PFSK-1 (cell line): ENCODE measurements around the gene EYA2.

Experiments
- POLR2AphosphoS5 ChIP-seq: IDR thresholded peaks from 2 replicates; pipeline ENCODE4 v1.6.1; 2012; ENCODE audit warnings: low read depth, mild to moderate bottlenecking, control low read depth, low read length, moderate library complexity
- SIN3A ChIP-seq: IDR thresholded peaks from 2 replicates; pipeline ENCODE4 v1.6.1; 2012; ENCODE audit warnings: mild to moderate bottlenecking, low read length, moderate library complexity, borderline replicate concordance; ENCODE audit not compliant: insufficient read depth
- TAF1 ChIP-seq: IDR thresholded peaks from 2 replicates; pipeline ENCODE4 v1.6.1; 2012; ENCODE audit warnings: low read length, control low read depth, borderline replicate concordance; ENCODE audit not compliant: insufficient read depth
- TF ChIP-seq, protein P1 (sequence below), 2 experiments: IDR thresholded peaks; 2 replicates each; pipeline versions ENCODE4 v1.6.1 to v1.8.0; 2011 to 2012; ENCODE audit warnings: low read depth in 2 of 2, low read length in 2 of 2, control low read depth in 1 of 2, inconsistent platforms in 1 of 2, mild to moderate bottlenecking in 1 of 2, moderate library complexity in 1 of 2; ENCODE audit not compliant: insufficient read depth in 1 of 2

DNA sequence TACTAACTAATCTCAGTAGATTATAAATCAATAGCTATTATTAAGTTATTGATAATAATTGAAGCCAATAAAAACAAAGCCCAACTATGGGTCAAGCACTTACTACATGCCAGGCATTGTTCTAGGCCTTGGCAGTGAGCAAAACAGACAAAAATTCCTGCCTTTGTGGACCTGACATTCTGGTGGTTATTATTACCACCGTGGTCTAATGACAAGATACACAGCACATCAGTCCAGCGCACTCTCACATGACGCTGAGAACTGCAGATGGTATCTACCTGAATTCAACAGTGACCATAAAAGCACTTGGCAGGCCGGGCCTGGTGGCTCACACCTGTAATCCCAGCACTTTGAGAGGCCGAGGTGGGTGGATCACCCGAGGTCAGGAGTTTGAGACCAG, 340.5 kb downstream of the EYA2 start:
- TF ChIP-seq TAF1 (no peak), SIN3A (no peak), POLR2AphosphoS5 (no peak)
- TF ChIP-seq, protein P1, sequence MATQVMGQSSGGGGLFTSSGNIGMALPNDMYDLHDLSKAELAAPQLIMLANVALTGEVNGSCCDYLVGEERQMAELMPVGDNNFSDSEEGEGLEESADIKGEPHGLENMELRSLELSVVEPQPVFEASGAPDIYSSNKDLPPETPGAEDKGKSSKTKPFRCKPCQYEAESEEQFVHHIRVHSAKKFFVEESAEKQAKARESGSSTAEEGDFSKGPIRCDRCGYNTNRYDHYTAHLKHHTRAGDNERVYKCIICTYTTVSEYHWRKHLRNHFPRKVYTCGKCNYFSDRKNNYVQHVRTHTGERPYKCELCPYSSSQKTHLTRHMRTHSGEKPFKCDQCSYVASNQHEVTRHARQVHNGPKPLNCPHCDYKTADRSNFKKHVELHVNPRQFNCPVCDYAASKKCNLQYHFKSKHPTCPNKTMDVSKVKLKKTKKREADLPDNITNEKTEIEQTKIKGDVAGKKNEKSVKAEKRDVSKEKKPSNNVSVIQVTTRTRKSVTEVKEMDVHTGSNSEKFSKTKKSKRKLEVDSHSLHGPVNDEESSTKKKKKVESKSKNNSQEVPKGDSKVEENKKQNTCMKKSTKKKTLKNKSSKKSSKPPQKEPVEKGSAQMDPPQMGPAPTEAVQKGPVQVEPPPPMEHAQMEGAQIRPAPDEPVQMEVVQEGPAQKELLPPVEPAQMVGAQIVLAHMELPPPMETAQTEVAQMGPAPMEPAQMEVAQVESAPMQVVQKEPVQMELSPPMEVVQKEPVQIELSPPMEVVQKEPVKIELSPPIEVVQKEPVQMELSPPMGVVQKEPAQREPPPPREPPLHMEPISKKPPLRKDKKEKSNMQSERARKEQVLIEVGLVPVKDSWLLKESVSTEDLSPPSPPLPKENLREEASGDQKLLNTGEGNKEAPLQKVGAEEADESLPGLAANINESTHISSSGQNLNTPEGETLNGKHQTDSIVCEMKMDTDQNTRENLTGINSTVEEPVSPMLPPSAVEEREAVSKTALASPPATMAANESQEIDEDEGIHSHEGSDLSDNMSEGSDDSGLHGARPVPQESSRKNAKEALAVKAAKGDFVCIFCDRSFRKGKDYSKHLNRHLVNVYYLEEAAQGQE (IDR thresholded peaks at IDR 0.05; ENCODE audit: insufficient read depth in 1 of 2, low read depth in 2 of 2, low read length in 2 of 2), result no peak
